DMS114 treated with DMSO at 0.1 percent for 48 hours (cell line): ENCODE results near the gene PCYT1B.
"Not testable (repeated sequence)": the region's sequence is repeated elsewhere in the genome, so short reads cannot be mapped to it uniquely, and the experiment has no call there.

Experiments used
- DNase-seq: peaks from one replicate; lab custom pipeline; 2025; ENCODE audit not compliant: unreplicated experiment; lab: John Stamatoyannopoulos, UW

PCYT1B gene

DNA sequence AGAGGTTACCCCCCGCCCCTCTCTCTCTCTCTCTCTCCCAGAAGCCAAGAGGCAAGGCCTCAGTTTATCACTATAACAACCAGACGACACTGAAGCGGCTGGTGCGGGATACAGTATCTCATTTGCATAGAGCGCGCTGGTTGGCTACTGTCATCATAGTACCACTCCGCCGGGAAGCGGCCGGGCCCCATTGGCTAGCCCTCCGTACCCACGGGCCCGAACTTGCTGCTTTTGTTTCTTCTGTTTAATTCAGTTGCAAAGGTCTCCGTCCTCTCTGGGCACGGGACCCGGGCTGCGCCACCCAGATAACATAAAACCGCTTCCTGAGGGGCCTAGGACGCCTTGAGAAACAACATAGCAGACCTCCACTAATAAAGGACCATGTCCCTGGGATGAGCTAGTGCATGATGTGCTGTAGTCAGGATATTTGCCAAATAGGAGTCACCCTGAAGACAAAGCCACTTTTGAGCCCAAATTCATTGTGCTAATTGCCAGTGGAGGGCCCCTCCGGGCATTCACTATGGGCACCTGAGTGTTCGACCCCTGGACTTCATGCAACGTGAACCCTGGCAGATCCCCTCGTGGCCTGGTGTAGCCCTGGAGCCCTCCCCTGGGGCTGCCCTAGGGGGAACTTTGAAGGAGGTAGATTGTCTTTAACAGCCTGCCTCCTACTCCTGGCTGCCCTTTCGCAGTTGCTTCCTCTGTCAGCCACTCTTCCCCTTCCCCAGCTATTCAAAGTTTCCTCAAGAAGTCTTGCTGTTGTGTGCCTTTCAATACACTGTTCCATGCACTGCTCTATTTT, at the start of gene PCYT1B:
Gene PCYT1B, minus strand, starts transcription at position 91 of the 802 bp plus-strand sequence. CDS start 242 bp downstream, outside the sequence.
- peak; percentile 3 for DNase-seq

DNA sequence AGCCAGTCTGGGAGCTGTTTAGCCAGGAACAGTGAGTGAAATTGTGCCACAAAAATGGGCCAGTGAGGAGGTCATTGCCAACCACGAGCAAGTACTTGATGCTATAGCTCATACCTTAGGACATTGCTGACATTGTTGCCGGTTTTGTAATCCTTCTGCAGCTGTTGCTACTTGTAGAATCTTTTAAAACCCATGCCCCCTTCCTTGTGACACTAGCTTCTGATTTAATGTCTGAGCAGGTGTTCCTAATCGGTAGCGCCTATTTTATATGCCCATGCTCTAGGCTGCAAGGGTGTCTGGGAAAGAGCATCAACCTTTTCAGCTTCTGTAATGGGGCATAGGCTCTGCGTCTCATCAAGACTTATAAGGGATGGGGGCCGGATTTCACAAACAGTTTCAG, 49.1 kb upstream of the PCYT1B start:
- no peak for DNase-seq

DNA sequence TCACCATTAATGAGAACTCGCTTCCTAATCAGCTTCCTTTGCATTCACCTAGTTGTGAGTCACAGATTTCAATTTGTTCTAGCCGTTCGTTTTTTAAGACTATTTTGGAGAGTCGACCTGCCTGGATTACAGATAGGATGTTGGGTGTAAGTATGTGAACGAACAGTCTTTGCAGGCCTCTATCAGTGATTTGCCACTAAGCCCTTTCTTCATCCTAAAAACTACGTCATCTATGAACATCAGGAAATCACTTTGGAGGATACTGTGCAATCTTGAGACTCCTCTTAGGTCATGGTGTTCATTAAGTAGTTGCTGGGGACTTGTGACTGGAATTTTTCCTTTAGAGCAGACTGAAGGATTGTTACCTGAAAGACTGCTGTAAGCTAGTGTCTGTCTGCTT, 47.7 kb upstream of the PCYT1B start:
- no peak for DNase-seq

DNA sequence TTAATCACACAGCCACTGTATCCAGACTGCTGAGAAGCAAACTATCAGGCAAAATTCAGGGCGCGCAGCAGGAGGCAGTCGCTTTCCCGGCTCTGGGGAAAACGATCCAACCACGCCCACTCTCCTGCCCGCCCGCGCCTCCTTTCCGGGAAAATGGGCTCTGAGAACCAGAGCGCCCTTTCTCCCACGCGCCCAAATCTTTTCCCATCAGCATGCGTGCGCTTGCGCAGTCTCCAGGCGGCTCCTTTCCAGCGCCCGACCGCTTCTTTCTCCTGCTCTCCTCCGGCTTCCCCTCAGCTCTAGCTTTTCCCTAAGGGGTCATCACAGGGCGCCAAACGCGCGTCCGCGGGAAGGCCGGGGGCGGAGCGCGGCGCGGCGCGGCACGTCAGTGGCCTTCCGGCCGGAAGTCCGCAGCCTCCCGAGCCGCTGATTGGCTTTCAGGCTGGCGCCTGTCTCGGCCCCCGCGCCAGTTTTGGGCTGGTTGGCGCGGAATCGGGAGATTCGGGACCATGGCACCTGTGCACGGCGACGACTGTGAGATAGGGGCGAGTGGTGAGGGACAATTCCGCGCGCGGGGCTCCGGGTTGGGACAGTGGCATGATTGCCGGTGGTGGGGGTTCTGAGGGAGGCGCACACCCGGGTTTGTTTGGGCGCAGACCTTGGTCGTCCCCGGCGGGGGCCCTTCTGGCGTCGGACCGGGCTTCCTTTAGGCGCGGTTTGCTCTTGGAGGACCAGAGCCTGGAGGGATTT, 46.5 kb upstream of the PCYT1B start, which contains the start of gene POLA1:
Gene POLA1, plus strand, starts transcription at position 466 of the 750 bp plus-strand sequence. Its CDS starts 44 bp downstream, at position 510.
- DNase-seq = peak; percentile 94

DNA sequence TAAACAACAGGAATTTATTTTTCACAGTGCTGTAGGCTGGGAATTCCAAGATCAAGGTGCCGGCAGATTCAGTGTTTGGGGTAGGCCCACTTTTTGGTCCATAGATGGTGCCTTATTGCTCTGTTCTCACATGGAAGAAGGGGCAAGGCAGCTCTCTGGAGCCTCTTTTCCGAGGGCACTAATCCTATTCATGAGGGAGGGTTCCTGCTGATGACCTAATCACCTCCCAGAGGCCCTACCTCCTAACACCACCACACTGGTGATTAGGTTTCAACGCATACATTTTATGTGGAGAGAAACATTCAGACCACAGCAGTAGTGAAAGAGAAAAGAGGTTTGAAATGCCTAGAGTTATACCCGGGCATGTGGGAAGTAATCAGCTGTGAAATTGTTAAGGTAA, 45.2 kb upstream of the PCYT1B start:
- DNase-seq = no peak

DNA sequence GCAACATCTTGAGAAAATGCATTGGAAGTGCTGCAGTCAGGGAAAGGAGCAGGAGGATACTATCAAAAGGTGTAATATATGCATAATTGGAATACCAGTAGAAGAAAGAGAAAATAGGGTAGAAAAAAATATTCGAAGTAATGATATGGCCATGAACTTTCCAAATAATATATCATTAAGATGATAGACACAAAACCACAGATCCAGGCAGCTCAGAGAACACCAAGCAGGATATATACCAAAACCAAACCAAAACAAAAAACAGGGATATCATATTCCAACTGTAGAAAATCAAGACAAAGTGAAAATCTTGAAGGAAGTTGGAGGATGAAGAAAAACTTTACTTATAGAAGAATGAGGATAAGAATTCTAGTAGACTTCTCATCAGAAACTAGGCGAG, 36.9 kb upstream of the PCYT1B start:
- DNase-seq = no peak

DNA sequence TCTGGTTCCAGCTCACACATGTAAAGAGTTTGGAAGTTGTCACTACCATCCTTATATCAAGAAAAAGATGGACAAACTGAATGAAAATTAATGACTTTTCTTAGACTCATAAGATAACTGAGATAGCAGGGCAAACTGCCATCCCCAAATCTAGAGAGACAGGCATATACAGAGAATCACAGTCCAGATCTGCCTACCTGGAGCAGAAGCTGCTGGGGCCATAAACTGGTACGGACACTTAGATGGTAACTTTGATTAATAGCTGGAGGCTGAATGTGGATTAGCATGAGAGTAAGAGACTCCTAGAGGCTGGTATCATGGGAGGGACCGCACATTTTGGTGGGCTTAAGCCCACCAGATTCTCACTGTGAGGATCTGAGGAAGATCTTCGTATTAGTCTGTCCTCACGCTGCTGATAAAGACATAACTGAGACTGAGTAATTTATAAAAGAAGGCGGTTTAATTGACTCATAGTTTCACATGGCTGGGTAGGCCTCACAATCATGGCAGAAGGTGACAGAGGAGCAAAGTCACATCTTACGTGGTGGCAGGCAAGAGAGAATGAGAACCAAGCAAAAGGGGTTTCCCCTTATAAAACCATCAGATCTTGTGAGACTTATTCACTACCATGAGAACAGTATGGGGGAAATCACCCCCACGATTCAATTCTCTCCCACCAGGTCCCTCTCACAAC, 35.7 kb upstream of the PCYT1B start:
- DNase-seq = no peak

DNA sequence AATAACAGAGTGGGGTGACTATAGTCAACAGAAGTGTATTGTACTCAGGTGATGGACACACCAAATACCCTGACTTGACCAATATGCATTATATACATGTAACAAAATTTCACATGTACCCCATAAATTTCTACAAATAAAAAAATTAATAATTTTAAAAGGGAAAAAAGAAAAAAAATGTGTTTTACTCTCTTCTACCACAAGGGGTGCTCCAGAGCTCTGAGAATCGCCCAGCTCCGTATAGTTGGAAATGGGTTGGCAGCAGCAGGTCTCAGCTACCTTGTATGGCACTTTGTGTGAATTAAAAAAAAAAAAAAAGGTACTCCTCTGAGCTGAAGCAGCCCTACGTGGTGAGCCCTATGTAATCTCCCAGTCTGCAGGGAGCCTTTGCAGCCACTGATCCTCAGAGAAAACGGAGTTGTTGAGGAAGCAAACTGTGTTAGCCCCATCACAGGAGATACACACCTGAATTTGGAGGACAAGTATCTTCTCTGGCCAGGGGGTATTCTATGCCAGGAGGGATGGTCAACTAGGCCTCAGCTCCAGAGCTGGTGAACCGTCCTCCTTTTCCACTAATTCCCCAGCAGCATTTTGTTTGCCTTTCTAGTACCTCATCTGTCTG, 29.4 kb upstream of the PCYT1B start:
- no peak for DNase-seq

DNA sequence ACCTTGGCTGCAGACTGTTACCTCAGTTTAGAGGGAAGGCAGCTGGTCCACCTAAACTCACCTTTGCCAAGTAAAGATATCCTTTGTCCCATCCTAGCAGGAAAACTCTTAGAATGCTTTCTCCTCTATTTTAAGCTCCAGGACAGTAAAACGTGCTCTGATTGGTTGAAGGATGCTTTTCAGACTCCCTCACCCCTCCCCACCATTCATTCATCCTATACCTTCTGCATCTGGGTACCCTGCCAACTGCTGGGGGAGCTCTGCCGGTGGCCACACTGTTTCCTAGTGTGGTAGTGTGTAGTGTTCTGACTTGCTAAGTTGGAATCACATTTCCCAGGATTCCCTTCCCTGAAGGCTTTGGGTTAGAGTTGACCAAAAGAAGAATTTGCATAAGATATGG, 26.3 kb upstream of the PCYT1B start:
- DNase-seq = no peak

DNA sequence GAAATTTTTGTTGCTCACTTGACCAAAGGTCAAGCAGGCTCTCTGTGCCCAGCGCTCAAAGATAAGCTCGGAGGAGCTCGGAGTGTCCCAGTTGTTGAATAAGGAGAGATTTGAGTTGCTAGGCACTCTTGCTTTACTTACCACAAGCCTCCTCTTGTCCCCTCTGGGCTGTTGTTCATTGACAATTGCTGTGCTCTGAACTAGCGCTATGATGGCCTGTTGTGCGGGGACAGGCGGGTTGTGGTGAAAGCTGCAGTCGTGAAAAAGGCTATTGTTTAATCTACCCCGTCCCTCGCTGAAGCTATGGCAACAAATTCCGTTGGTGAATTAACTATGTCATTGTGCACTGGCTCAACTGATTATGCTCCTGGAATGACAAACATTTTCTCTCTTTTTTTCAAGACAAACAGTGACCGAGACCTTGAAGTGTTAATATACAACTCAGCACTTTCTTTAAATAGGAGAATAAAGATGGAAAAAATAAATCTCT, 25.6 kb upstream of the PCYT1B start:
- DNase-seq = no peak

DNA sequence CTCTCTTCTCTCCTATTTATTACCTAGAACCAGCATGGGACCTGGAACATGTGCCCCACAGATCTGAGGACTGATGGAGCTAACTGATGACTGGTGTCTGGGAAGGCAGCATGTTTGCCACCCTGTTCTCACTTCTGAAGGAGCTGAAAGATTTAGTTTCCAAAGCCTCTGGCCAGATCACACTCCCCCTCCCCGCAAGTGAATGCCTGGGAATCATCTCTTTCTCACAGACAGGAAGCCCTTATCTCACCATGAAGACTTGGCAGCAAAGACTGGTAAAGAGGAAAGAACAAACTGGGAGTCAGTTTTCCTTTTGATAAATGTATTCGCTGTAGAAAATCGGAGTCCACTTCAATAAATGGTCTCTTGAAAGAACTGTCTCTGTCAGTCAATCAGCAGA, 21.0 kb upstream of the PCYT1B start:
- no peak for DNase-seq

DNA sequence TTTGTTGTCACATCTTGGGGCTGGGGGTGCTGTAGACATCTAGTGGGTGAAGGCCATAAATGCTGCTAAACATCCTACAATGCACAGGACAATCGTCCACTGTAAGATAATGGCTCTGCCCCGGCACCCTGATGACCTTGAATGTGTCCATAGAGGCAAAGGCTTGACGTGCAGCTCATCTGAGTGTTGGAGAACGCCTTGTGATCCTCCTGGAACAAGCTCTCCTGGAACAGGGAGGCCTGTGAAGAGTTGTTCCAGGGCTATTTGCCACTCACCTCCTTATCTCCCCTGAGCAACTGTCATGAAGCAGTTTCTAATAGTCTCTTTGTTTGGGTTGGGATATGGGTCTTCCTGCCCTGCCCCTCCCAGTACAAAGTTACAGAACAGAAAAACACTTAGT, 15.2 kb upstream of the PCYT1B start:
- DNase-seq = no peak

DNA sequence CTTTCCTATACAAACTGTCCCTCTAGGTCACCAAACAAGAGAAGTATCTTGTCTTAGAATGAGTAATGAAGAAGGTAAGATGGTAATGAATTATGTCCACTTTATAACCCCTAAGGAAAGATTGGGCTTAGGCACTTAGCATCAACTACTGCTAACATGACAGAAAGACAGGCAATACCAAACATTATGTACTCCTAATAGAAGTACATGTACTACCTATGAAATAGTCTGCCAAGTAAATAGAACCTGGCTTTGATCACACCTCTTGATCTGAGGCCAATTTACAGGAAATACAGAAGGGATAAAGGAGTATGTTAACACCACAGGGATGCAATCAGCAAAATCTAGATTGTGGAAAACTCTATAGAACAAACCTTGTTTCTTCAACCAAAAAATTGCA, 14.1 kb upstream of the PCYT1B start:
- DNase-seq = no peak

DNA sequence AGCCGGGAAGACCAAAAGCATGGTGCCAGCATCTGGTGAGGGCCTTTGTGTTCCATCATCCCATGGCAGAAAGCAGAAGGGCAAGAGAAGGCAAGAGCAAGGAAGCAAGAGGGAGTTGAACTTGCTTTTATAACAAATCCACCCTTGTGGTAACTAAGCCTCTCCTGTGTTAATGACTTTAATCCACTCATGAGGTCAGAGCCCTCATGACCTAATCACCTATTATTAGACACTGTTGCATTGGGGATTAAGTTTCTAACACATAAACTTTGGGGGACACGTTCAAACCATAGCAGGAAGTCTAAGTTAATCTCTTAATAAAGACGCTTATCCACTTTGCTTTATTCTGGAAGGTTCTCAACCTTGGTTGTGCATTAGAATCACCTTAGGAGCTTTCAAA, 12.5 kb upstream of the PCYT1B start:
- no peak for DNase-seq

DNA sequence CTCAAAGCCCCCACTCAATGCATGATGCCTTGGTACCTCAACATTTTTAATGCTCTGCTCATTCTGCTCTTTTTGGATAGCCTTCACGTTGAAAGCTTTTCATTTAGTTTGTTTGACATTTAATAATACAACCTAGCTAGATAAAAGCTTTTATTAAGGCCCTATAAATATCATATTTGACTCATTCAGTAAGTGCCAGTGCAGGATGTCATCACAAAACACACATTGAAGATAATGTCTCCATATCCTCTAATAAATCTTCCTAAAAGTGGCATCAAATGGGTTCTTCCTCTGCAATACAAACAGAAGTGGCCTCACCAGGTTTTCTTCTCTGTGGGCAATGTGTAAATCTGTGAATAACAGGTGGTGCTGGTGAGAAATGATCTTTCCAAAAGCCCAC, 12.0 kb upstream of the PCYT1B start:
- no peak for DNase-seq

DNA sequence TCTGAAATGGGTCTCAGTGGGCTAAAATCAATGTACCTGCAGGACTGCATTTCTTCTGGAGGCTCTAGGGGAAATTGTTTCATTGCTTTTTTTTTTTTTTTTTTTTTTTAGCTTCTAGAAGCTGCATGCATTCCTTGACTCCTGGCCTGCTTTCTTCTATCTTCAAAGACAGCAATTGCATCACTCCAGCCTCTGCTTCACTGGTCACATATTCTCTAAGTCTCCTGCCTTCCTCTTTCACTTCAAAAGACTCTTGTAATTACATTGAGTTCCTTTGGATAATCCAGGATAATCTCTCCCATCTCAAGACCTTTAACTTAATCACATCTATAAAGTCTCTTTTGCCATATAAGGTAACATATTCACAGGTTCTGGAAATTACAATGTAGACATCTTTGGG, 11.3 kb upstream of the PCYT1B start:
- DNase-seq = no peak

DNA sequence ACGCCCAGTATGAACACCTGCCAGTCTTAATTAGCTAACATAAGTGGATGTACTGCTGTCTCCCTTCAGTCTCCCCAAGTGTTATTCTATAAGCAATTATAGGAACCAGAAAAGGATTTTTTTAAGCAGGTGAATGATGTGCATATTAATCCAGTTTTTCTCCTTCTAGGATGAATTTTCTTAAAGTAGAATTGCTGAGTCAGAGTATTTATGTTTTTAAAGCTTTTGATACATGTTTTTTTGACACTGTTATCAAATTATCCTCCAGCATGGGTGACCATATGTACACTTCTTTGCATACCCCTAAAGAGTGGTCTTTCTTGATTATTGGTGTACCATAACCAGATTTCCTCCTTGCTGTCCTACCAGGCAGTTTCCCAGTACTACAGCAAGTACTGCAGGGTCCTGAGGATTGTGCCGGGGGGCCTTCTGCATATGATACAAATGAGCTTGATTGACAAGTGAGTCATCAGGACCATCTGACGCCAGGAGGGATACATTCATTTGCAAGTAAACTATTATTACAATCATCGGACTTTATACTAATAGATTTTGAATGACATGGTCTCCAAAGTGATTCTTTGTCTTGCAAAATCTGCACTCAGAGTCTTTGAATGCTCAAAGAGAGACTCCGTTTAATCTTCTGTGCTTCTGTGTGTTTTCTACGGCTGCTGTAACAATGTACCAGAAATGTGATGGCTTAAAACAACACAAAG, 10.7 kb upstream of the PCYT1B start:
- DNase-seq = no peak

DNA sequence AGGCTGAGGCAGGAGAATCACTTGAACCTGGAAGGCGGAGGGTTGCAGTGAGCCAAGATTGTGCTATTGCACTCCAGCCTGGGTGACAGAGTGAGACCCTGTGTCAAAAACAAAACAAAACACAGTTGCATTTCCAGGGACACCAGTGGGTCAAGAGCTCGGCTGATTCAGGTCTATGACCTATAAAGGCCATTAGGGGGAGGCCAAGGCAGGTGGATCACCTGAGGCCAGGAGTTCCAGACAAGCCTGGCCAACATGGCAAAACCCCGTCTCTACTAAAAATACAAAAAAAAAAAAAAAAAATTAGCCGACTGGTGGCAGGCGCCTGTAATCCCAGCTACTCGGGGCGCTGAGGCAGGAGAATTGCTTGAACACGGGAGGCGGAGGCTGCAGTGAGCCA, 8.5 kb upstream of the PCYT1B start:
- not testable (repeated sequence) for DNase-seq

DNA sequence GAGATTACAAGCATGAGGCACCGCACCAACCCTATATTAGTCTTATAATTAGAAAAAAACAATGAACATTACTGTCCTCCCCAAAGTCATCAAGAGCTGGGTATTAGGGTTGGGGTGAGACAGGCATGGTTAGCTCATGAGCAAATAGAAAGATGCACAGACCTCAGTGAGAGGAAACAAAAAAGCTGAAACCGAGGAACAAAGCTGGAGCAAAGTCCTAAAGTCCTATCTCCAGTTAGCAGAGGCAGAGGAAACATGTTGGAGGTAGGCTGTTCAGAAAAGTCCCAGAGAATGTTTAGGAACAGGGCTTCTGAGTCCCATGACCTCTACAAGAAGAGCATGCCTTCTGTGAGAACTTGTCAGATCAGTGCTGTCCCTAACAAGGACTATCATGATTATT, 4.6 kb upstream of the PCYT1B start:
- no peak for DNase-seq

DNA sequence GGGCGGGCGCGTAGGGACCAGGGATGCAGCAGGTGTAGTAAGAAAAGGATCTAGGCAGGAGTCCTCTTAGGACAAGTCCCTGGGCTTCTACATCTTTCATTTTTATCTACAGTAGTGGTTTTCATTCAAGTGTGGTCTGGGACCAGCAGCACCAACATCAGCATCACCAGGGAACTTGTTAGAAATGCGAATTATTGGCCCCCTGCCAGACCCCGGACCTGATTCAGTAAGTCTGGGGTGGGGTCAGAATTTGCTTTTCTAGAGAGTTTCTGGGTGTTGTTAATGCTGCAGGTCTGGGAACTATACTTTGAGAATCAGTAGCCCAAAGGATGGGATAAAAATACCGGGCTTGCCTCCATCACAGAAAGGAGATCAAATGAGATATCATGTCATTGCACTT, 1.3 kb upstream of the PCYT1B start:
- DNase-seq = no peak
